Occipital lobe (tissue), 2 donors: ENCODE measurements around the gene GLRX. TPM values are rescaled to one million over a fixed set of nuclear protein-coding genes. Genes with fewer than 3 reads are reported as not detected.

Experiments used
- DNase-seq: peaks from one replicate; lab custom pipeline; 2025; lab: John Stamatoyannopoulos, UW
- total RNA-seq: library from RNA; depleted of rRNA; stranded (reverse); fragments of >200 nt; gene quantifications from one replicate; pipeline ENCODE4 v1.2.3, GENCODE V29; 2014

GLRX gene
- total RNA-seq, 1 donor from 2014 or later, result 9.8 TPM

GRCh38 chr5:95782181-95782580, 40.3 kb downstream of the GLRX start:
- no peak for DNase-seq

GRCh38 chr5:95781101-95781583, 41.4 kb downstream of the GLRX start:
- DNase-seq, result peak; percentile 40

- DNase-seq, result no peak
Observed at GRCh38 chr5:95780597-95780996, 41.9 kb downstream of the GLRX start.

- no peak for DNase-seq
Observed at GRCh38 chr5:95779611-95780010, 42.9 kb downstream of the GLRX start.

GRCh38 chr5:95778713-95779436, 43.7 kb downstream of the GLRX start:
- DNase-seq, result no peak

GRCh38 chr5:95777441-95777840, 45.1 kb downstream of the GLRX start:
- DNase-seq, result no peak

- no peak for DNase-seq
Observed at GRCh38 chr5:95773335-95774059, 49.0 kb downstream of the GLRX start.

GRCh38 chr5:95771892-95772291, 50.6 kb downstream of the GLRX start:
- no peak for DNase-seq

GRCh38 chr5:95770830-95771708, 51.5 kb downstream of the GLRX start:
- DNase-seq, result no peak

- no peak for DNase-seq
Observed at GRCh38 chr5:95768731-95769130, 53.8 kb downstream of the GLRX start.

GRCh38 chr5:95763941-95764340, 58.6 kb downstream of the GLRX start:
- DNase-seq, result no peak

Other genes with a start within 250 kb of the GLRX start
- gene GPR150, start 202.6 kb downstream of the GLRX start, total RNA-seq, result not detected
- gene RFESD, start 175.9 kb downstream of the GLRX start, total RNA-seq, result 1.4 TPM
- gene SPATA9, start 139.7 kb downstream of the GLRX start, total RNA-seq, result 0.78 TPM
- 348 TPM for gene RHOBTB3, start 91.4 kb downstream of the GLRX start, total RNA-seq
- 35.6 TPM for gene ELL2, start 139.1 kb upstream of the GLRX start, total RNA-seq